ENCODE measurements around the gene B4GALT5. TPM values are rescaled to one million over a fixed set of nuclear protein-coding genes. Genes with fewer than 3 reads are reported as not detected.
"Not testable (repeated sequence)": the region's sequence is repeated elsewhere in the genome, so short reads cannot be mapped to it uniquely, and the experiment has no call there.

Gene B4GALT5
- total RNA-seq, 2 donors from 2014 or later: 9.3 to 12.2 TPM

GRCh38 chr20:49618289-49618688, 95.4 kb downstream of the B4GALT5 start:
- Histone ChIP-seq H3K27me3 (no peaks in the 10 kb centered on the region), H3K4me3 (no peak overlapping the region), H3K4me1 (peaks cover 8% of the 10 kb centered on the region), H3K36me3 (replicated peaks in 1 of 2; ENCODE audit: insufficient read depth in 1 of 2, low read depth in 2 of 2) (no peaks in the 10 kb centered on the region), H3K27ac (peak overlapping the region in 1 of 4 donors; percentile 11), H3K9me3 (no peaks in the 10 kb centered on the region)
- ATAC-seq (no peak), DNase-seq (peak in 2 of 4 donors; percentile 41 to 48)
- TF ChIP-seq POLR2A (IDR thresholded peaks at IDR 0.05) (no peak), CTCF (IDR thresholded peaks at IDR 0.05) (no peak)
- 23 to 26% methylated on average over 2 of the region's 2 CpGs for WGBS, 2 donors
- intact Hi-C loops (cut with DNase I): loop anchor here (10.0 kb wide), 1 partner anchor 227 kb away; no protein-coding TSS in a partner anchor

DNA sequence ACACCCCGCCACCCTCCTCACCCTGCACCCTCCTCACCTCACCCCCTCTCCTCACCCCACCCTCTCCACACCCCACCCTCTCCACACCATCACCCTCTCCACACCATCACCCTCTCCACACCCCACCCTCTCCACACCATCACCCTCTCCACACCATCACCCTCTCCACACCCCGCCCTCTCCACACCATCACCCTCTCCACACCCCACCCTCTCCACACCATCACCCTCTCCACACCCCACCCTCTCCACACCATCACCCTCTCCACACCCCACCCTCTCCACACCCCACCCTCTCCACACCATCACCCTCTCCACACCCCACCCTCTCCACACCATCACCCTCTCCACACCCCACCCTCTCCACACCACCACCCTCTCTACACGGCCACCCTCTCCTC, 96.3 kb downstream of the B4GALT5 start:
- not testable (repeated sequence) for DNase-seq; H3K4me3 ChIP-seq; H3K36me3 ChIP-seq (replicated peaks in 1 of 2; ENCODE audit: insufficient read depth in 1 of 2, low read depth in 2 of 2); ATAC-seq; H3K9me3 ChIP-seq; H3K4me1 ChIP-seq; H3K27ac ChIP-seq; H3K27me3 ChIP-seq
- 50 to 56% methylated on average over 2 to 3 of the region's 3 CpGs for WGBS, 2 donors
- intact Hi-C loops (cut with DNase I): loop anchor here (10.0 kb wide), 1 partner anchor 227 kb away; no protein-coding TSS in a partner anchor

DNA sequence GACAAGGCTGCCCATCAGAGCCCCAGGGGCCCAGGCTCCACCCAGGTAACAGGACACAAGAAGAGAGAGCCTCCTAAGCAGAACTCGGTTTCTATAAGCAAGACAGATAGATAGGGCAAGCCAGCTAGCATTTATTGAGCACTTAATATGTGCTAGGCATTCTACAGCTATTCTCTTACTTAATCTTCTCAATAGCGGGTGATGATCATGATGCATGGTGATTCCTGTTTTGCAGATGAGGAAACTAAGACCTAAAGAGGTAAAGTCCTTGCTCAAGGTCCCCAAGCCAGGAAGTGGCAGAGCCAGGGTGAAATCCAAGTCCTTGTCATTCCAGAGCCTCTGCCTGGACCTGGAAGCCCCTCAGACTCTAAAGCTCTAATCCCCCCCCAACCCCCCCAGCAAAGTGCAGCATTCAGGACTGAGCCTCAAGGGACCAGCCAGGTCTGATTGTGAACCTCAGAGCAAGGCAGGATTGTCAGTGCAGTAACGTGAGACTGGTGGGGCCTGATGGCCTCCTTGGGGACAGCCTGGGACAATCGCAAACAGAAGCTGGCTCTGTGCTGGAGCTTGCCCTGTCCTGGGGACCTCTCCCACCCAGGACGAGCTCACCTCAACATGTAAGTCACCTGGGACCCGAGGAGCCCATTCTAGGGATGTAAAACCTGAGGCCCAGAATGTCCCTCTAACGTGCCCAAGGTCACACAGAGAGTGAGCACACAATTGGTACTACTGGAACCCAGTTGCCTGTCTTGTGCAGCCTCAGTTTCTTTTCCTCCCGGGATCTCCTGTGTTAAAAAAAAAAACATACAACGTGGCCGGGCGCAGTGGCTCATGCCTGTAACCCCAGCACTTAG, 97.3 kb downstream of the B4GALT5 start:
- no peak overlapping the region for H3K4me3 ChIP-seq
- WGBS, 2 donors: 77 to 82% methylated on average over 11 of the region's 11 CpGs
- H3K27me3 ChIP-seq: no peaks in the 10 kb centered on the region
- peaks cover 11% of the 10 kb centered on the region for H3K4me1 ChIP-seq
- intact Hi-C loops (cut with DNase I): loop anchor here (10.0 kb wide), 1 partner anchor 228 kb away; no protein-coding TSS in a partner anchor
- no peaks in the 10 kb centered on the region for H3K36me3 ChIP-seq (replicated peaks in 1 of 2; ENCODE audit: insufficient read depth in 1 of 2, low read depth in 2 of 2)
- no peak for TF ChIP-seq CTCF (IDR thresholded peaks at IDR 0.05)
- TF ChIP-seq POLR2A (IDR thresholded peaks at IDR 0.05): no peak
- H3K9me3 ChIP-seq: no peaks in the 10 kb centered on the region
- ATAC-seq (no peak), DNase-seq (no peak)
- H3K27ac ChIP-seq: peak overlapping the region in 2 of 4 donors; percentile 41 to 56

DNA sequence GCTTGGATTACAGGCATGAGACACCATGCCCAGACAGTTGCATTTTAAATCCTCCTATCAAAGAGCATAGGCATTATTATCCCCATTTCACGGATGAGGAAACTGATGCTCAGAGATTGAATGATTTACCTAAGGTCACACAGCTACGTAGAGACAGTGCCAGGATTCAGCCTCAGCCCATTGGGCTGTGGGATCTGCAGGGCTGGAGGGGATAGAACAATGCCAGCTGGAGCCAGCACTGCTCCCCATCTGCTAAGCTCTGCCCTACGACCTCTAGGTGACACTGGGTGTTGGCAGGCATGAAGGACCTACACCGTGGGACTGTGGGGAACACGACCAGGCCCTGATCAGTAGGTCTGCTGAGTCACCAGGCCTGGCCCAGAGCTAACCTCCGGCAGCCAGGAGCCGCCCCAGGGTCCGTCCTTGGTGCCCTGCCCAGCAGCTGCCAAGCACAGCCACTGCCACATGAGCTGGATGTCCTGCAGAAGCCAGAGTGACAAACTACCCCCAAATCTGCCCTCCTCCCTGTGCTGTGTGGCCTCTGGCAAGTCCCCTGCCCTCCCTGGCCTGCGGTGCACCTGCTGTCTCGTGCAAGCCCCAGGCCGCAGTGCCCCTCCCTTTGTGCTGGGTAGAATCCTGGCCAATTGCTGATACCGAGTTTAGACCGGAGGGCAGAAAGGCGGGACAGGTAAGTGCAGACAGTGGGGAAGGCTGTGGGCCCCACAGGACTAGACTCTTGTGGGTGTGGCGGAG, 98.1 kb downstream of the B4GALT5 start:
- TF ChIP-seq POLR2A (IDR thresholded peaks at IDR 0.05): no peak
- peak in 1 of 7 experiments; percentile 28 for TF ChIP-seq CTCF (IDR thresholded peaks at IDR 0.05)
- Histone ChIP-seq H3K36me3 (replicated peaks in 1 of 2; ENCODE audit: insufficient read depth in 1 of 2, low read depth in 2 of 2) (no peaks in the 10 kb centered on the region), H3K4me1 (peaks cover 19% of the 10 kb centered on the region), H3K9me3 (no peaks in the 10 kb centered on the region), H3K27me3 (no peaks in the 10 kb centered on the region), H3K27ac (peak overlapping the region in 2 of 4 donors; percentile 41 to 56), H3K4me3 (no peak overlapping the region)
- DNase-seq (peak; percentile 46 to 91 (median 67)), ATAC-seq (peak; percentile 70)
- intact Hi-C loops (cut with DNase I): loop anchor here (10.0 kb wide), 1 partner anchor 229 kb away; no protein-coding TSS in a partner anchor
- 50 to 62% methylated on average over 2 to 14 of the region's 15 CpGs for WGBS, 2 donors

DNA sequence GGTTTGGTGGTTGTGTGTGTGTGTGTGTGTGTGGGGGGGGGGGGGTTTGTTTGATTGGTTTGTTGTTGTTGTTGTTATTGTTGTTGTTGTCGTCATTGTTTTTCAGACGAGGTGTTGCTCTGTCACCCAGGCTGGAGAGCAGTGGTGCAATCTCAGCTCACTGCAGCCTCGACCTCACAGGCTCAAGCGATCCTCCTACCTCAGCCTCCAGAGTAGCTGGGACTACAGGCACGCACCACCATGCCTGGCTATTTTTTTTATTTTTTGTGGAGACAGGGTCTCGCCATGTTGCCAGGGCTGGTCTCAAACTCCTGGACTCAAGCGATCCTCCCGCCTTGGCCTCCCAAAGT, 98.7 kb downstream of the B4GALT5 start:
- not testable (repeated sequence) for DNase-seq; H3K27me3 ChIP-seq; H3K9me3 ChIP-seq; H3K4me3 ChIP-seq; H3K36me3 ChIP-seq (replicated peaks in 1 of 2; ENCODE audit: insufficient read depth in 1 of 2, low read depth in 2 of 2); ATAC-seq
- intact Hi-C loops (cut with DNase I): loop anchor here (10.0 kb wide), 1 partner anchor 230 kb away; no protein-coding TSS in a partner anchor
- Histone ChIP-seq H3K27ac (peak overlapping the region in 1 of 4 donors; percentile 56), H3K4me1 (peaks cover 19% of the 10 kb centered on the region)
- WGBS, 2 donors: 92 to 95% methylated on average over 8 of the region's 8 CpGs

All from body of pancreas (tissue), 4 donors.